ENCODE data around the gene CSF3R.

The CSF3R gene

GRCh38 chr1:36482724-36483388 lies at the start of gene CSF3R:
TSS of gene CSF3R (minus strand) at chr1:36482913. CDS start at chr1:36479496, 3,417 bp downstream.
- DNase-seq (ENCODE audit: extremely low spot score, insufficient read length, low read depth), result no peak
- no peak for FAIRE-seq

- DNase-seq (ENCODE audit: extremely low spot score, insufficient read length, low read depth) (no peak), FAIRE-seq (no peak)
Observed at GRCh38 chr1:36531833-36532232, 49.1 kb upstream of the CSF3R start.

GRCh38 chr1:36530791-36531190 lies 48.1 kb upstream of the CSF3R start:
- FAIRE-seq, result no peak
- DNase-seq (ENCODE audit: extremely low spot score, insufficient read length, low read depth), result no peak

GRCh38 chr1:36530261-36530660 lies 47.5 kb upstream of the CSF3R start:
- DNase-seq (ENCODE audit: extremely low spot score, insufficient read length, low read depth), result no peak
- FAIRE-seq, result no peak

GRCh38 chr1:36529769-36530260 lies 47.1 kb upstream of the CSF3R start:
- FAIRE-seq (no peak), DNase-seq (ENCODE audit: extremely low spot score, insufficient read length, low read depth) (no peak)

GRCh38 chr1:36528361-36529349 lies 45.9 kb upstream of the CSF3R start:
- no peak for FAIRE-seq

GRCh38 chr1:36525166-36525565 lies 42.5 kb upstream of the CSF3R start:
- FAIRE-seq, result no peak
- DNase-seq (ENCODE audit: extremely low spot score, insufficient read length, low read depth), result no peak

More at GRCh38 chr1:36528361-36529349, 45.9 kb upstream of the CSF3R start:
- DNase-seq (ENCODE audit: extremely low spot score, insufficient read length, low read depth), result no peak

GRCh38 chr1:36524359-36525062 lies 41.8 kb upstream of the CSF3R start:
- FAIRE-seq (no peak), DNase-seq (ENCODE audit: extremely low spot score, insufficient read length, low read depth) (no peak)

GRCh38 chr1:36523850-36524249 lies 41.1 kb upstream of the CSF3R start:
- DNase-seq (ENCODE audit: extremely low spot score, insufficient read length, low read depth) (no peak), FAIRE-seq (no peak)

GRCh38 chr1:36523230-36523495 lies 40.5 kb upstream of the CSF3R start:
- FAIRE-seq, result no peak
- DNase-seq (ENCODE audit: extremely low spot score, insufficient read length, low read depth), result no peak

GRCh38 chr1:36522461-36523229 lies 39.9 kb upstream of the CSF3R start:
- DNase-seq (ENCODE audit: extremely low spot score, insufficient read length, low read depth) (no peak), FAIRE-seq (no peak)

- no peak for FAIRE-seq
- DNase-seq (ENCODE audit: extremely low spot score, insufficient read length, low read depth), result no peak
Observed at GRCh38 chr1:36522021-36522420, 39.3 kb upstream of the CSF3R start.

GRCh38 chr1:36520771-36521420 lies 38.2 kb upstream of the CSF3R start:
- DNase-seq (ENCODE audit: extremely low spot score, insufficient read length, low read depth) (no peak), FAIRE-seq (no peak)

GRCh38 chr1:36520056-36520455 lies 37.3 kb upstream of the CSF3R start:
- DNase-seq (ENCODE audit: extremely low spot score, insufficient read length, low read depth) (no peak), FAIRE-seq (no peak)

GRCh38 chr1:36517011-36517771 lies 34.5 kb upstream of the CSF3R start:
- FAIRE-seq (no peak), DNase-seq (ENCODE audit: extremely low spot score, insufficient read length, low read depth) (no peak)

- FAIRE-seq, result peak; percentile 86
- peak; percentile 56 for DNase-seq (ENCODE audit: extremely low spot score, insufficient read length, low read depth)
Observed at GRCh38 chr1:36516372-36517010, 33.8 kb upstream of the CSF3R start.

- DNase-seq (ENCODE audit: extremely low spot score, insufficient read length, low read depth) (no peak), FAIRE-seq (no peak)
Observed at GRCh38 chr1:36515315-36516138, 32.8 kb upstream of the CSF3R start.
